HCT116 (cell line): ENCODE results near the gene HACE1. TPM values are rescaled to one million over a fixed set of nuclear protein-coding genes. Genes with fewer than 3 reads are reported as not detected.

Source experiments
- ATAC-seq: fragments of 200-7000 bp; cut with Tn5 transposase; 2 replicates; pipeline ENCODE4 v1.9.1; 2020; ENCODE audit warnings: mild to moderate bottlenecking, moderate library complexity
- BruUV-seq: library from RNA; stranded (reverse); fragments of 400-500 nt; replicated peaks from 2 replicates; lab custom pipeline; 2021; lab: Mats Ljungman, UMichigan
- CTCF ChIA-PET: fragments of 300-600 bp; sonication (Branson Sonifier 250); formaldehyde crosslinking; loops from one replicate; lab custom pipeline; 2021; ENCODE audit warnings: antibody characterized with exemption; lab: Charles Lee
- POLR2A ChIA-PET: fragments of 300-600, 350-600 bp; sonication (Branson Sonifier 250); formaldehyde crosslinking; loops from one replicate; lab custom pipeline; 2021; ENCODE audit warnings: antibody characterized with exemption; lab: Charles Lee
- RAD21 ChIA-PET, 2 experiments: fragments of 300-600 bp; sonication (Branson Sonifier 250); formaldehyde crosslinking; loops; one replicate each; lab custom pipeline; 2023; ENCODE audit warnings: low total read pairs in 2 of 2; ENCODE audit not compliant: uncharacterized antibody in 2 of 2, unreplicated experiment in 2 of 2, low non-redundant PET in 1 of 2; lab: Charles Lee
- DNase-seq: peaks from one replicate; pipeline ENCODE4 v3.0.0-alpha.2; 2010; ENCODE audit warnings: low read depth, low spot score
- H2AFZ ChIP-seq: fragments of 200-600 bp; shearing (Covaris generic), sonication (generic); 2 replicates; pipeline ENCODE4 v1.6.1; 2017; ENCODE audit warnings: low read depth, mixed run types, mixed read lengths, antibody characterized with exemption, low read length; ENCODE audit not compliant: poor library complexity, severe bottlenecking
- H3K27ac ChIP-seq: 2 replicates; pipeline ENCODE4 v1.5.1; 2012; ENCODE audit warnings: low read depth, low read length
- H3K27me3 ChIP-seq: fragments of 200-600 bp; sonication (generic); 2 replicates; pipeline ENCODE4 v1.6.1; 2016; ENCODE audit warnings: mixed run types, low read length, mixed read lengths; ENCODE audit not compliant: insufficient read depth
- H3K36me3 ChIP-seq, 2 experiments: fragments of 200-500 bp in 1 of 2; fragments of 200-600 bp in 1 of 2; sonication (Bioruptor generic) in 1 of 2; sonication (generic) in 1 of 2; 2 replicates each; pipeline versions ENCODE4 v1.5.1 to v1.6.1; 2014 to 2016; ENCODE audit warnings: low read length in 2 of 2, inconsistent platforms in 1 of 2, mixed read lengths in 1 of 2, mixed run types in 1 of 2; ENCODE audit not compliant: insufficient read depth in 2 of 2, control insufficient read depth in 1 of 2
- H3K4me1 ChIP-seq, 2 experiments: fragments of 200-600 bp in 1 of 2; sonication (generic) in 1 of 2; 2 replicates each; pipeline versions ENCODE4 v1.5.1 to v1.6.1; 2012 to 2017; ENCODE audit warnings: low read length in 2 of 2, inconsistent platforms in 1 of 2, mild to moderate bottlenecking in 1 of 2, mixed read lengths in 1 of 2, mixed run types in 1 of 2, moderate library complexity in 1 of 2; ENCODE audit not compliant: insufficient read depth in 2 of 2, control insufficient read depth in 1 of 2
- H3K4me2 ChIP-seq: fragments of 200-600 bp; sonication (generic); 2 replicates; pipeline ENCODE4 v1.6.1; 2017; ENCODE audit warnings: mixed run types, low read length, mixed read lengths
- H3K4me3 ChIP-seq, 2 experiments: fragments of 200-600 bp in 1 of 2; sonication (generic) in 1 of 2; replicated peaks in 1 of 2; 2 replicates each; pipeline ENCODE4 v1.5.1; 2011 to 2016; ENCODE audit warnings: low read length in 2 of 2, control low read depth in 1 of 2, low read depth in 1 of 2, mild to moderate bottlenecking in 1 of 2, mixed read lengths in 1 of 2, mixed run types in 1 of 2
- H3K79me2 ChIP-seq: fragments of 200-600 bp; sonication (generic); 2 replicates; pipeline ENCODE4 v1.6.1; 2017; ENCODE audit warnings: mild to moderate bottlenecking, mixed run types, low read length, moderate library complexity, mixed read lengths; ENCODE audit not compliant: insufficient read depth
- H3K9ac ChIP-seq: fragments of 200-600 bp; sonication (generic); 2 replicates; pipeline ENCODE4 v1.6.1; 2016; ENCODE audit warnings: low read length, mixed read lengths
- H3K9me2 ChIP-seq: fragments of 200-600 bp; sonication (generic), shearing (Covaris generic); 2 replicates; pipeline ENCODE4 v1.6.1; 2017; ENCODE audit warnings: mixed run types, mild to moderate bottlenecking, moderate library complexity; ENCODE audit not compliant: insufficient read depth
- H3K9me3 ChIP-seq, 2 experiments: fragments of 200-500 bp in 1 of 2; fragments of 200-600 bp in 1 of 2; sonication (Bioruptor generic) in 1 of 2; sonication (generic) in 1 of 2; 2 replicates each; pipeline ENCODE4 v1.6.1; 2014 to 2017; ENCODE audit warnings: low read length in 2 of 2, mixed read lengths in 2 of 2, inconsistent platforms in 1 of 2, low read depth in 1 of 2, mild to moderate bottlenecking in 1 of 2, mixed run types in 1 of 2, moderate library complexity in 1 of 2; ENCODE audit not compliant: control insufficient read depth in 1 of 2, insufficient read depth in 1 of 2
- H4K20me1 ChIP-seq: fragments of 200-600 bp; sonication (generic), shearing (Covaris generic); 2 replicates; pipeline ENCODE4 v1.6.1; 2017; ENCODE audit warnings: mixed run types, mild to moderate bottlenecking, moderate library complexity; ENCODE audit not compliant: insufficient read depth
- CBX3 ChIP-seq: IDR thresholded peaks from 2 replicates; pipeline ENCODE4 v1.6.1; 2012; ENCODE audit warnings: low read depth
- CTCF ChIP-seq, 3 experiments: fragments of 200-600 bp in 1 of 3; sonication (generic) in 1 of 3; IDR thresholded peaks in 2 of 3; conservative IDR thresholded peaks in 1 of 3; 2 replicates each; pipeline ENCODE4 v1.5.1; 2012 to 2017; ENCODE audit warnings: low read depth in 2 of 3, low read length in 2 of 3, antibody characterized with exemption in 1 of 3, borderline replicate concordance in 1 of 3, control low read depth in 1 of 3, mild to moderate bottlenecking in 1 of 3, mixed read lengths in 1 of 3, mixed run types in 1 of 3, moderate library complexity in 1 of 3; ENCODE audit not compliant: insufficient read depth in 1 of 3
- ELF1 ChIP-seq: IDR thresholded peaks from 2 replicates; pipeline ENCODE4 v1.6.1; 2012; ENCODE audit warnings: low read depth, borderline replicate concordance
- EZH2 ChIP-seq: fragments of 200-600 bp; sonication (generic); IDR thresholded peaks from 2 replicates; pipeline ENCODE4 v1.6.1; 2017; ENCODE audit warnings: antibody characterized with exemption, mixed run types
- EZH2phosphoT487 ChIP-seq: fragments of 200-600 bp; IDR thresholded peaks from 2 replicates; pipeline ENCODE4 v1.6.1; 2018; ENCODE audit warnings: antibody characterized with exemption, borderline replicate concordance
- FOSL1 ChIP-seq: IDR thresholded peaks from 2 replicates; pipeline ENCODE4 v1.6.1; 2012; ENCODE audit warnings: low read depth
- JUND ChIP-seq: IDR thresholded peaks from 2 replicates; pipeline ENCODE4 v1.6.1; 2012
- POLR2AphosphoS5 ChIP-seq: IDR thresholded peaks from 2 replicates; pipeline ENCODE4 v1.6.1; 2011; ENCODE audit warnings: mild to moderate bottlenecking, low read depth, low read length, moderate library complexity
- SP1 ChIP-seq: IDR thresholded peaks from 2 replicates; pipeline ENCODE4 v1.6.1; 2012; ENCODE audit warnings: low read depth
- SRF ChIP-seq: IDR thresholded peaks from 2 replicates; pipeline ENCODE4 v1.6.1; 2012; ENCODE audit warnings: low read depth
- TCF7L2 ChIP-seq: IDR thresholded peaks from 2 replicates; pipeline ENCODE4 v1.7.0; 2011; ENCODE audit warnings: borderline replicate concordance, inconsistent platforms; ENCODE audit not compliant: insufficient read depth, insufficient read length; ENCODE audit errors: extremely low read depth
- YY1 ChIP-seq: IDR thresholded peaks from 2 replicates; pipeline ENCODE4 v1.6.1; 2011; ENCODE audit warnings: low read length, low read depth, moderate library complexity, mild to moderate bottlenecking; ENCODE audit not compliant: insufficient replicate concordance; ENCODE audit errors: extremely low read depth
- ZNF274 ChIP-seq: fragments of 200-500 bp; sonication (Bioruptor generic); IDR thresholded peaks from 2 replicates; pipeline ENCODE4 v1.6.1; 2014; ENCODE audit warnings: mild to moderate bottlenecking, low read depth, low read length, inconsistent platforms
- intact Hi-C: fragments of 100-400 bp; cut with micrococcal nuclease; formaldehyde crosslinking; loops from 2 replicates; pipeline ENCODE4 v1.10.0; 2022
- total RNA-seq: library from RNA; stranded (reverse); gene quantifications from one replicate; pipeline ENCODE4 v1.2.1, GENCODE V29; 2021; ENCODE audit not compliant: unreplicated experiment
- TF ChIP-seq, protein P1 (sequence below): IDR thresholded peaks from 2 replicates; pipeline ENCODE4 v1.6.1; 2012; ENCODE audit warnings: low read depth
- TF ChIP-seq, protein P2 (sequence below): IDR thresholded peaks from 2 replicates; pipeline ENCODE4 v1.6.1; 2012

Gene HACE1
- total RNA-seq, 1 experiment from 2014 or later, result 10.9 TPM

DNA sequence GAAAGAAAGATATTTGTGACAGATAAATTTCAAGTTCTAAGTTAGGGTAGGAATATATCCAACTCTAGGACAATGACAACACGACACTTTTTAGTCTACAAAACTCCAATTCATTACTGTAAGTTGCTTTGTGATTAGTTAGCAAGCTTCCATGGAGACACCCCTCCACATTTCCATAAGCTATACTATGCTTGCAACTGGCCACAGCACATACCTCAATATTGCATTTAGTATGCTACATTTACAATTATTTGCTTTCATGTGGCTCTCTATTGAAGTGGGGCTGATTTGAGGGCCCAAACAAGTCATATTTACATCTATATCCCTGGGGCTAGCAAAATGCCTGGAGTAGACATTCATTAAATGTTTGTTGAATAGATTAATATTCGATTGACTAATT is 129.3 kb downstream of the HACE1 start (continued):
- TF ChIP-seq, protein P1, sequence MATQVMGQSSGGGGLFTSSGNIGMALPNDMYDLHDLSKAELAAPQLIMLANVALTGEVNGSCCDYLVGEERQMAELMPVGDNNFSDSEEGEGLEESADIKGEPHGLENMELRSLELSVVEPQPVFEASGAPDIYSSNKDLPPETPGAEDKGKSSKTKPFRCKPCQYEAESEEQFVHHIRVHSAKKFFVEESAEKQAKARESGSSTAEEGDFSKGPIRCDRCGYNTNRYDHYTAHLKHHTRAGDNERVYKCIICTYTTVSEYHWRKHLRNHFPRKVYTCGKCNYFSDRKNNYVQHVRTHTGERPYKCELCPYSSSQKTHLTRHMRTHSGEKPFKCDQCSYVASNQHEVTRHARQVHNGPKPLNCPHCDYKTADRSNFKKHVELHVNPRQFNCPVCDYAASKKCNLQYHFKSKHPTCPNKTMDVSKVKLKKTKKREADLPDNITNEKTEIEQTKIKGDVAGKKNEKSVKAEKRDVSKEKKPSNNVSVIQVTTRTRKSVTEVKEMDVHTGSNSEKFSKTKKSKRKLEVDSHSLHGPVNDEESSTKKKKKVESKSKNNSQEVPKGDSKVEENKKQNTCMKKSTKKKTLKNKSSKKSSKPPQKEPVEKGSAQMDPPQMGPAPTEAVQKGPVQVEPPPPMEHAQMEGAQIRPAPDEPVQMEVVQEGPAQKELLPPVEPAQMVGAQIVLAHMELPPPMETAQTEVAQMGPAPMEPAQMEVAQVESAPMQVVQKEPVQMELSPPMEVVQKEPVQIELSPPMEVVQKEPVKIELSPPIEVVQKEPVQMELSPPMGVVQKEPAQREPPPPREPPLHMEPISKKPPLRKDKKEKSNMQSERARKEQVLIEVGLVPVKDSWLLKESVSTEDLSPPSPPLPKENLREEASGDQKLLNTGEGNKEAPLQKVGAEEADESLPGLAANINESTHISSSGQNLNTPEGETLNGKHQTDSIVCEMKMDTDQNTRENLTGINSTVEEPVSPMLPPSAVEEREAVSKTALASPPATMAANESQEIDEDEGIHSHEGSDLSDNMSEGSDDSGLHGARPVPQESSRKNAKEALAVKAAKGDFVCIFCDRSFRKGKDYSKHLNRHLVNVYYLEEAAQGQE, result no peak
- TF ChIP-seq ZNF274 (no peak), EZH2phosphoT487 (no peak), EZH2 (no peak), SP1 (no peak), SRF (no peak), ELF1 (no peak)

GRCh38 chr6:104729433-104729832 is 130.3 kb downstream of the HACE1 start:
- BruUV-seq, result no TSS peak
- intact Hi-C loops, result no loop called here
- RAD21 ChIA-PET, result no interaction called here

More at GRCh38 chr6:104729433-104729832, 130.3 kb downstream of the HACE1 start:
- no peak overlapping the region for H2AFZ ChIP-seq
- H3K9me2 ChIP-seq, result no peaks in the 10 kb centered on the region
- H3K27me3 ChIP-seq, result no peaks in the 10 kb centered on the region
- ChIA-PET POLR2A (no interaction called here), CTCF (no interaction called here)
- DNase-seq (no peak), ATAC-seq (no peak)
- no peaks in the 10 kb centered on the region for H3K4me1 ChIP-seq
- H3K79me2 ChIP-seq, result no peaks in the 10 kb centered on the region
- H3K4me2 ChIP-seq, result no peak overlapping the region
- no peaks in the 10 kb centered on the region for H3K36me3 ChIP-seq
- H3K27ac ChIP-seq, result no peak overlapping the region
- TF ChIP-seq JUND, result no peak
- TF ChIP-seq, protein P1, result no peak
- no peak for TF ChIP-seq YY1
- no peak for TF ChIP-seq EZH2
- no peak for TF ChIP-seq FOSL1
- TF ChIP-seq ZNF274, result no peak
- TF ChIP-seq CTCF (IDR thresholded peaks at IDR 0.05 in 2 of 3, conservative IDR thresholded peaks at IDR 0.05 in 1 of 3; ENCODE audit: borderline replicate concordance in 1 of 3, insufficient read depth in 1 of 3, low read depth in 2 of 3, low read length in 2 of 3), result no peak
- TF ChIP-seq, protein P2, sequence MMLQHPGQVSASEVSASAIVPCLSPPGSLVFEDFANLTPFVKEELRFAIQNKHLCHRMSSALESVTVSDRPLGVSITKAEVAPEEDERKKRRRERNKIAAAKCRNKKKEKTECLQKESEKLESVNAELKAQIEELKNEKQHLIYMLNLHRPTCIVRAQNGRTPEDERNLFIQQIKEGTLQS, result no peak
- no peak for TF ChIP-seq SP1
- TF ChIP-seq TCF7L2, result no peak
- TF ChIP-seq SRF, result no peak
- TF ChIP-seq CBX3, result no peak
- TF ChIP-seq POLR2AphosphoS5, result no peak
- no peak overlapping the region for H3K9ac ChIP-seq
- H3K9me3 ChIP-seq, result no peaks in the 10 kb centered on the region
- H3K4me3 ChIP-seq, result no peak overlapping the region
- H4K20me1 ChIP-seq, result no peaks in the 10 kb centered on the region
